WI38 (cell line): Measurements from ENCODE around the gene SGCD.

Source experiments
- H3K4me3 ChIP-seq: 2 replicates; pipeline ENCODE4 v1.5.1; 2011; ENCODE audit warnings: low read depth, mild to moderate bottlenecking, control low read depth, low read length
- CTCF ChIP-seq: IDR thresholded peaks from 2 replicates; pipeline ENCODE4 v1.5.1; 2012; ENCODE audit warnings: low read depth, mild to moderate bottlenecking, control low read depth, low read length

Gene SGCD

DNA sequence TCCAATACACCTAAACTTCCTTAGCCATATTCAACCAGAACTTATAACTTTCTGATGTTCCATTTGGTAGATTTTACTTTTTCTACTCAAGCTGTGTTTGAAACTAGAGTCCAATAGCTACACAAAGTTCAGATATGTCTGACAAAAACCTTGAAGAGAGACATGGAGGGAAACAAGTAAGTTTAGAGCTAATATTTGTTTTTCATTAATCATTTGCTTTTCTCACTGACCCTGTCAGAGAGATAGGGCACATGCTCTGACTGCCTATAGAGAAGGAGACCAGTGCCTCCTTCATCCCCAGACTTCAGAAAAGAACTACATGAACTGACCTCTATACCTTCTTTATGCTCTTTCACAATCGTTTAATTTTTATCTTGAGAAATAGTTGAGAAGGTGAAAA lies 366.1 kb downstream of the SGCD start:
- TF ChIP-seq CTCF = no peak
- H3K4me3 ChIP-seq = no peak overlapping the region

DNA sequence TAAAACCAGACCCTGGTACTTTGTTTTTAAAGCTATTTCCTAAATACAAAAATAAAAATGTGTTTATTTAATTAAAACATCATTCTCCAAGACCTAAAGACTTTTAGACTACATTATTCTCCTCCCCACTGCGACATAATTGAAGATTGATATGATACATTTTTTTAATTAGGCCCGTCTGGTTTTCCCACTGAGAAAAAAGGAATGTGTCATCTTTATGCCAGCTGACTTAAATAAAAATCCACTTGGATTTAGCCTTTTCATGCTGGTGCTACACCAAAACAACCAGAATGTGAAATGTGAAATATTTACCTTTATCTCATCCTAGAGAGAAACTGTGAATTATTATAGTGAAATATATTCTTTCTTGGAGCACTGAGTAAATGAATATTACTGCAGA lies 367.6 kb downstream of the SGCD start:
- no peak for TF ChIP-seq CTCF
- no peak overlapping the region for H3K4me3 ChIP-seq

GRCh38 chr5:156695774-156696173 lies 368.8 kb downstream of the SGCD start:
- no peak for TF ChIP-seq CTCF
- H3K4me3 ChIP-seq = no peak overlapping the region

- H3K4me3 ChIP-seq = no peak overlapping the region
- no peak for TF ChIP-seq CTCF
These were observed 371.4 kb downstream of the SGCD start for GRCh38 chr5:156698323-156698722.

GRCh38 chr5:156699147-156699546 lies 372.2 kb downstream of the SGCD start:
- no peak for TF ChIP-seq CTCF
- no peak overlapping the region for H3K4me3 ChIP-seq

GRCh38 chr5:156704139-156704538 lies 377.2 kb downstream of the SGCD start:
- TF ChIP-seq CTCF = no peak
- H3K4me3 ChIP-seq = no peak overlapping the region

GRCh38 chr5:156706631-156707030 lies 379.7 kb downstream of the SGCD start:
- no peak for TF ChIP-seq CTCF
- no peak overlapping the region for H3K4me3 ChIP-seq

DNA sequence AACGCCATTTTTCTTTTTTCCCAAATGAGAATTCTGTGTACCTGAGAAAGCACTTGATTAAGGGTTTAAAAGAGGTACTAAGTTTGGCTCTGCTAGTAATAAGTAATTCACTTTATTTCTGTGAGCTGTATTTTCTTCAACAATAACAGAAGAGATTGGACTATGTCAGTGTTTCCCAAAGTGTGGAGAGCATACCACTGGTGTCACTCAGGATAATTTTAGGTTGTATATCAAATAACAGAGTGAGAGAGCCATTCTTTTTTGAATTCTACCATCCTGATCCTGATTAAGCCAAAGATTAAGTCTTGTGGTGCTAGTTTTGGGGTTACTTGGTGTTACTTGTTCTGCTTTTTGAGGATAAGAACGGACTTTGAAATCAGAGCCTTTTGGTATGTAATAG lies 380.8 kb downstream of the SGCD start:
- no peak overlapping the region for H3K4me3 ChIP-seq
- no peak for TF ChIP-seq CTCF
